HepG2 (cell line): ENCODE results near the gene MRPS14. TPM values are rescaled to one million over a fixed set of nuclear protein-coding genes. Genes with fewer than 3 reads are reported as not detected.

Experiments
- CBFB ChIP-seq: sonication (generic); formaldehyde crosslinking; IDR thresholded peaks from 2 replicates; pipeline ENCODE4 v1.4.0; 2020; ENCODE audit warnings: missing genetic modification reagents
- E2F5 ChIP-seq: sonication (generic); formaldehyde crosslinking; conservative IDR thresholded peaks from 2 replicates; pipeline ENCODE4 v1.4.0; 2020; ENCODE audit warnings: missing genetic modification reagents
- FOXK2 ChIP-seq: fragments of 450-650 bp; IDR thresholded peaks from 2 replicates; pipeline ENCODE4 v1.6.1; 2016
- GATA4 ChIP-seq: sonication (generic); IDR thresholded peaks from 2 replicates; pipeline ENCODE4 v1.6.1; 2016; ENCODE audit warnings: antibody characterized with exemption, low read depth, borderline replicate concordance
- HHEX ChIP-seq: IDR thresholded peaks from 2 replicates; pipeline ENCODE4 v1.6.1; 2016; ENCODE audit warnings: control low read depth
- HNRNPH1 ChIP-seq: fragments of 200-400 bp; formaldehyde crosslinking; optimal IDR thresholded peaks from 2 replicates; pipeline ENCODE3; 2017; ENCODE audit warnings: mild to moderate bottlenecking, low read depth, low read length
- HNRNPK ChIP-seq: fragments of 200-400 bp; formaldehyde crosslinking; IDR thresholded peaks from 2 replicates; pipeline ENCODE4 v1.6.1; 2018; ENCODE audit warnings: low read length, low read depth, moderate library complexity, mild to moderate bottlenecking; ENCODE audit not compliant: poor library complexity, severe bottlenecking
- KLF9 ChIP-seq: IDR thresholded peaks from 2 replicates; pipeline ENCODE4 v1.6.1; 2016; ENCODE audit warnings: low read depth
- NFRKB ChIP-seq: fragments of 450-650 bp; IDR thresholded peaks from 2 replicates; pipeline ENCODE4 v1.6.1; 2017
- RFXAP ChIP-seq: sonication (generic); formaldehyde crosslinking; IDR thresholded peaks from 2 replicates; pipeline ENCODE4 v1.4.0; 2020; ENCODE audit warnings: missing genetic modification reagents, borderline replicate concordance
- ZNF3 ChIP-seq: IDR thresholded peaks from 2 replicates; pipeline ENCODE4 v1.7.0; 2017; ENCODE audit warnings: inconsistent platforms
- ZNF34 ChIP-seq: sonication (generic); formaldehyde crosslinking; IDR thresholded peaks from 2 replicates; pipeline ENCODE4 v1.4.0; 2020; ENCODE audit warnings: mild to moderate bottlenecking, missing genetic modification reagents, borderline replicate concordance
- ZNF687 ChIP-seq: sonication (generic); formaldehyde crosslinking; IDR thresholded peaks from 2 replicates; pipeline ENCODE4 v1.5.1; 2020; ENCODE audit warnings: mild to moderate bottlenecking, missing genetic modification reagents, moderate library complexity
- ZNF75D ChIP-seq: sonication (generic); formaldehyde crosslinking; IDR thresholded peaks from 2 replicates; pipeline ENCODE4 v1.8.1; 2023; ENCODE audit warnings: missing genetic modification reagents, mild to moderate bottlenecking, borderline replicate concordance
- ZNF883 ChIP-seq: sonication (generic); formaldehyde crosslinking; IDR thresholded peaks from 2 replicates; pipeline ENCODE4 v1.5.1; 2020; ENCODE audit warnings: mild to moderate bottlenecking, missing genetic modification reagents; ENCODE audit errors: not compliant biosample characterization
- polyA plus RNA-seq, 8 experiments: library from polyadenylated mRNA; depleted of rRNA in 3 of 8; stranded (reverse) in 7 of 8; unstranded in 1 of 8; fragments of >200 nt; fragmentation: Illumina TruSeq in 4 of 8; extraction: Trizol in 4 of 8; gene quantifications; 2 replicates each; pipeline versions ENCODE4 v1.2.1 to v1.2.3, GENCODE V29; 2011 to 2016; ENCODE audit warnings: low read depth in 4 of 8, missing spikeins in 1 of 8, mixed read lengths in 1 of 8; ENCODE audit not compliant: insufficient read depth in 1 of 8
- total RNA-seq, 5 experiments: library from RNA; depleted of rRNA; stranded (reverse); fragments of >200 nt; fragmentation: Illumina TruSeq; extraction: Trizol; gene quantifications; 2 replicates each; pipeline ENCODE4 v1.2.3, GENCODE V29; 2016; ENCODE audit warnings: low read depth in 1 of 5
- TF ChIP-seq, protein P1 (sequence below): IDR thresholded peaks from 2 replicates; pipeline ENCODE4 v1.6.1; 2012; ENCODE audit warnings: low read depth, low read length, improper control_type of control experiment

MRPS14 gene
- total and polyA plus RNA-seq, 2 of the 13 experiments (the other 11 are each of a cell fraction or from before 2014, with no cell fraction given): 36.6 to 43.2 TPM

DNA sequence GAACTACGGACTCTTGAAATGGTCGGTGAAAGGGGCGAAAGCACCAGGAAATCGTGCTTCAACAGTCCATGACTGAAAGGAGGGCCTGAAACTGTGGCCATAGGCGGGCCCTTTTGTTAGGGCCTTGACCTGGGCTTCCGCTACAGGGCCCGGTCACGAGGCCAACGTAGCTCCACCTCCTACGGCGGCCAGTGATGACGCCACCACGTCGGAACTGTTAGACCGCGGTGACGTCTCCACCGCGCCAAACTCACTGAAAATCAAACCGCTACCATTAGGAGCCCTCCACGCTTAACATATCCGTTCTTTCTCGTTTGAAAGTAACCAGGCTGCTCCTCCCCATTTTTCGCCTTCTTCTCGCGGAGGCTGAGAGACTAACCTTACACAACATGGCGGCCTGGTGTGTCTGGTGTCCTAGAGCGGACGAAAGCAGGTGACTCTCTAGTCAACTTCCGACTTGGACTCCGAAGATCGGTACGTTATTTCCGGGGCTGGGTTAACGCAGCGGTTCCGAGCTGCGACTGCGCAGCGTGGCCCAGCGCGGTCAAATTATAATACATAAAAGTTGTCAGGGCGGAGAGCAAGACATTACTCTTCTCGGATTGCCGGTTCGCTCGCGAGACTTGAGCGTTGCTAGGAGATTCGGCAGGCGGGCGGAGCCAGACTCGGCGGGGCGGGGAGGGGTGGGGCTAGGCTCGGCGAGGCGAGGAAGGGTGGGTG is 23.8 kb downstream of the MRPS14 start (continued):
- TF ChIP-seq HNRNPK (no peak), CBFB (CRISPR knock-in tag) (no peak; the same call in 1 of the 2 replicates), GATA4 (peak; percentile 51; the same call in 1 of the 2 replicates), HHEX (CRISPR knock-in tag) (0 out of 2 replicates have a peak, but pooled peaks have one; percentile 28), ZNF687 (CRISPR knock-in tag) (peak; percentile 61; the same call in 1 of the 2 replicates), KLF9 (CRISPR knock-in tag) (peak; percentile 39; the same call in 1 of the 2 replicates), E2F5 (peak; percentile 51; the same call in 1 of the 2 replicates), NFRKB (peak; percentile 95), ZNF34 (no peak), ZNF883 (CRISPR knock-in tag) (no peak), RFXAP (CRISPR knock-in tag) (no peak), FOXK2 (peak; percentile 84), HNRNPH1 (no peak), ZNF75D (CRISPR knock-in tag) (no peak), ZNF3 (CRISPR knock-in tag) (no peak)
- TF ChIP-seq, protein P1, sequence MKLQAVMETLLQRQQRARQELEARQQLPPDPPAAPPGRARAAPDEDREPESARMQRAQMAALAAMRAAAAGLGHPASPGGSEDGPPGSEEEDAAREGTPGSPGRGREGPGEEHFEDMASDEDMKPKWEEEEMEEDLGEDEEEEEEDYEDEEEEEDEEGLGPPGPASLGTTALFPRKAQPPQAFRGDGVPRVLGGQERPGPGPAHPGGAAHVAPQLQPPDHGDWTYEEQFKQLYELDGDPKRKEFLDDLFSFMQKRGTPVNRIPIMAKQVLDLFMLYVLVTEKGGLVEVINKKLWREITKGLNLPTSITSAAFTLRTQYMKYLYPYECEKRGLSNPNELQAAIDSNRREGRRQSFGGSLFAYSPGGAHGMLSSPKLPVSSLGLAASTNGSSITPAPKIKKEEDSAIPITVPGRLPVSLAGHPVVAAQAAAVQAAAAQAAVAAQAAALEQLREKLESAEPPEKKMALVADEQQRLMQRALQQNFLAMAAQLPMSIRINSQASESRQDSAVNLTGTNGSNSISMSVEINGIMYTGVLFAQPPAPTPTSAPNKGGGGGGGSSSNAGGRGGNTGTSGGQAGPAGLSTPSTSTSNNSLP: peak; percentile 77; the same call in 1 of the 2 replicates
